MM.1S (cell line): ENCODE data around the gene RAB6B.

Source experiments
- CTCF ChIP-seq: fragments of 300-600 bp; sonication (generic); IDR thresholded peaks from 2 replicates; pipeline ENCODE4 v1.5.1; 2016; ENCODE audit warnings: antibody characterized with exemption, low read length, mixed read lengths
- EZH2 ChIP-seq: fragments of 300-600 bp; sonication (generic); optimal IDR thresholded peaks from 2 replicates; pipeline ENCODE3; 2017; ENCODE audit warnings: low read depth, mild to moderate bottlenecking, antibody characterized with exemption, low read length, mixed read lengths
- EZH2phosphoT487 ChIP-seq: fragments of 300-600 bp; sonication (generic); IDR thresholded peaks from 2 replicates; pipeline ENCODE4 v1.6.1; 2018; ENCODE audit warnings: antibody characterized with exemption, low read length

- TF ChIP-seq CTCF = no peak
- TF ChIP-seq EZH2 = no peak
- no peak for TF ChIP-seq EZH2phosphoT487
These were observed 59.7 kb downstream of the RAB6B start for GRCh38 chr3:133835961-133836360.
